Panc1 (cell line): ENCODE measurements around the gene FAT1. TPM values are rescaled to one million over a fixed set of nuclear protein-coding genes. Genes with fewer than 3 reads are reported as not detected.

ENCODE experiments used
- ATAC-seq: fragments of 200-7000 bp; cut with Tn5 transposase; 2 replicates; pipeline ENCODE4 v1.9.1; 2020; ENCODE audit warnings: mild to moderate bottlenecking, moderate library complexity
- BruUV-seq: library from RNA; stranded (reverse); fragments of 400-500 nt; replicated peaks from 2 replicates; lab custom pipeline; 2021; lab: Mats Ljungman, UMichigan
- CTCF ChIA-PET: fragments of 300-600 bp; sonication (Branson Sonifier 250); formaldehyde crosslinking; loops from one replicate; lab custom pipeline; 2022; ENCODE audit warnings: antibody characterized with exemption; lab: Charles Lee
- POLR2A ChIA-PET: fragments of 300-600 bp; sonication (Branson Sonifier 250); formaldehyde crosslinking; loops from one replicate; lab custom pipeline; 2022; ENCODE audit warnings: antibody characterized with exemption; lab: Charles Lee
- DNase-seq: peaks from one replicate; pipeline ENCODE4 v3.0.0-alpha.2; 2010; ENCODE audit warnings: low read depth, low spot score
- H3K27ac ChIP-seq: 2 replicates; pipeline ENCODE4 v1.5.1; 2011; ENCODE audit warnings: mild to moderate bottlenecking, low read length, inconsistent platforms
- H3K27me3 ChIP-seq: fragments of 200-500 bp; sonication (Bioruptor generic); 2 replicates; pipeline ENCODE4 v1.6.0; 2014; ENCODE audit warnings: low read length, inconsistent platforms; ENCODE audit not compliant: control insufficient read depth, insufficient read depth
- H3K36me3 ChIP-seq: fragments of 200-500 bp; sonication (Bioruptor generic); 2 replicates; pipeline ENCODE4 v1.5.1; 2014; ENCODE audit warnings: inconsistent platforms, mild to moderate bottlenecking, low read length, moderate library complexity; ENCODE audit not compliant: control insufficient read depth, insufficient read depth
- H3K4me1 ChIP-seq: 2 replicates; pipeline ENCODE4 v1.5.1; 2011; ENCODE audit warnings: inconsistent platforms, mild to moderate bottlenecking, low read length, moderate library complexity; ENCODE audit not compliant: control insufficient read depth, insufficient read depth
- H3K4me3 ChIP-seq, 2 experiments: 2 replicates each; pipeline ENCODE4 v1.5.1; 2011 to 2012; ENCODE audit warnings: low read depth in 2 of 2, low read length in 2 of 2, mild to moderate bottlenecking in 2 of 2, inconsistent platforms in 1 of 2, moderate library complexity in 1 of 2
- H3K9me3 ChIP-seq: fragments of 200-500 bp; sonication (Bioruptor generic); 2 replicates; pipeline ENCODE4 v1.5.1; 2014; ENCODE audit warnings: low read depth, mild to moderate bottlenecking, inconsistent platforms, low read length, moderate library complexity; ENCODE audit not compliant: control insufficient read depth, insufficient read depth
- POLR2AphosphoS5 ChIP-seq: IDR thresholded peaks from 2 replicates; pipeline ENCODE4 v1.6.1; 2012; ENCODE audit warnings: mild to moderate bottlenecking, low read depth, low read length, moderate library complexity
- SIN3A ChIP-seq: IDR thresholded peaks from 2 replicates; pipeline ENCODE4 v1.6.1; 2012; ENCODE audit warnings: low read depth, mild to moderate bottlenecking, low read length, moderate library complexity, borderline replicate concordance; ENCODE audit not compliant: insufficient read depth
- TCF7L2 ChIP-seq: IDR thresholded peaks from 2 replicates; pipeline ENCODE4 v1.6.1; 2011; ENCODE audit warnings: mild to moderate bottlenecking, low read depth, low read length, inconsistent platforms
- in situ Hi-C: cut with HindIII; loops from 2 replicates; pipeline ENCODE4 v1.10.0; 2016; ENCODE audit warnings: low sequenced_read_pairs, low pct_unique_long_range_greater_than_20kb
- intact Hi-C: fragments of 100-400 bp; cut with micrococcal nuclease; formaldehyde crosslinking; loops from one replicate; pipeline ENCODE4 v1.10.0; 2022; ENCODE audit not compliant: unreplicated experiment
- total RNA-seq: library from RNA; stranded (reverse); gene quantifications from one replicate; pipeline ENCODE4 v1.2.1, GENCODE V29; 2021; ENCODE audit not compliant: unreplicated experiment
- TF ChIP-seq, protein P1 (sequence below), 2 experiments: IDR thresholded peaks; 2 replicates each; pipeline ENCODE4 v1.6.1; 2011 to 2012; ENCODE audit warnings: low read depth in 2 of 2, control low read depth in 1 of 2, low read length in 1 of 2, mild to moderate bottlenecking in 1 of 2, moderate library complexity in 1 of 2; ENCODE audit not compliant: insufficient read depth in 1 of 2
- TF ChIP-seq, protein P2 (sequence below): fragments of 450-650 bp; IDR thresholded peaks from 2 replicates; pipeline ENCODE4 v1.5.1; 2017; ENCODE audit warnings: mild to moderate bottlenecking

FAT1 gene
- total RNA-seq, 1 experiment from 2014 or later: 288 TPM

- ChIA-PET POLR2A (no interaction called here), CTCF (no interaction called here)
- Histone ChIP-seq H3K4me1 (peaks cover 2% of the 10 kb centered on the region; the same call in 1 of the 2 replicates), H3K36me3 (no peaks in the 10 kb centered on the region), H3K9me3 (no peaks in the 10 kb centered on the region), H3K27me3 (no peaks in the 10 kb centered on the region), H3K4me3 (no peak overlapping the region), H3K27ac (no peak overlapping the region)
- ATAC-seq (no peak), DNase-seq (no peak)
- TF ChIP-seq POLR2AphosphoS5 (no peak), SIN3A (no peak), TCF7L2 (no peak)
- TF ChIP-seq, protein P1, sequence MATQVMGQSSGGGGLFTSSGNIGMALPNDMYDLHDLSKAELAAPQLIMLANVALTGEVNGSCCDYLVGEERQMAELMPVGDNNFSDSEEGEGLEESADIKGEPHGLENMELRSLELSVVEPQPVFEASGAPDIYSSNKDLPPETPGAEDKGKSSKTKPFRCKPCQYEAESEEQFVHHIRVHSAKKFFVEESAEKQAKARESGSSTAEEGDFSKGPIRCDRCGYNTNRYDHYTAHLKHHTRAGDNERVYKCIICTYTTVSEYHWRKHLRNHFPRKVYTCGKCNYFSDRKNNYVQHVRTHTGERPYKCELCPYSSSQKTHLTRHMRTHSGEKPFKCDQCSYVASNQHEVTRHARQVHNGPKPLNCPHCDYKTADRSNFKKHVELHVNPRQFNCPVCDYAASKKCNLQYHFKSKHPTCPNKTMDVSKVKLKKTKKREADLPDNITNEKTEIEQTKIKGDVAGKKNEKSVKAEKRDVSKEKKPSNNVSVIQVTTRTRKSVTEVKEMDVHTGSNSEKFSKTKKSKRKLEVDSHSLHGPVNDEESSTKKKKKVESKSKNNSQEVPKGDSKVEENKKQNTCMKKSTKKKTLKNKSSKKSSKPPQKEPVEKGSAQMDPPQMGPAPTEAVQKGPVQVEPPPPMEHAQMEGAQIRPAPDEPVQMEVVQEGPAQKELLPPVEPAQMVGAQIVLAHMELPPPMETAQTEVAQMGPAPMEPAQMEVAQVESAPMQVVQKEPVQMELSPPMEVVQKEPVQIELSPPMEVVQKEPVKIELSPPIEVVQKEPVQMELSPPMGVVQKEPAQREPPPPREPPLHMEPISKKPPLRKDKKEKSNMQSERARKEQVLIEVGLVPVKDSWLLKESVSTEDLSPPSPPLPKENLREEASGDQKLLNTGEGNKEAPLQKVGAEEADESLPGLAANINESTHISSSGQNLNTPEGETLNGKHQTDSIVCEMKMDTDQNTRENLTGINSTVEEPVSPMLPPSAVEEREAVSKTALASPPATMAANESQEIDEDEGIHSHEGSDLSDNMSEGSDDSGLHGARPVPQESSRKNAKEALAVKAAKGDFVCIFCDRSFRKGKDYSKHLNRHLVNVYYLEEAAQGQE (IDR thresholded peaks at IDR 0.05; ENCODE audit: insufficient read depth in 1 of 2, low read depth in 2 of 2, low read length in 1 of 2): no peak
- TF ChIP-seq, protein P2, sequence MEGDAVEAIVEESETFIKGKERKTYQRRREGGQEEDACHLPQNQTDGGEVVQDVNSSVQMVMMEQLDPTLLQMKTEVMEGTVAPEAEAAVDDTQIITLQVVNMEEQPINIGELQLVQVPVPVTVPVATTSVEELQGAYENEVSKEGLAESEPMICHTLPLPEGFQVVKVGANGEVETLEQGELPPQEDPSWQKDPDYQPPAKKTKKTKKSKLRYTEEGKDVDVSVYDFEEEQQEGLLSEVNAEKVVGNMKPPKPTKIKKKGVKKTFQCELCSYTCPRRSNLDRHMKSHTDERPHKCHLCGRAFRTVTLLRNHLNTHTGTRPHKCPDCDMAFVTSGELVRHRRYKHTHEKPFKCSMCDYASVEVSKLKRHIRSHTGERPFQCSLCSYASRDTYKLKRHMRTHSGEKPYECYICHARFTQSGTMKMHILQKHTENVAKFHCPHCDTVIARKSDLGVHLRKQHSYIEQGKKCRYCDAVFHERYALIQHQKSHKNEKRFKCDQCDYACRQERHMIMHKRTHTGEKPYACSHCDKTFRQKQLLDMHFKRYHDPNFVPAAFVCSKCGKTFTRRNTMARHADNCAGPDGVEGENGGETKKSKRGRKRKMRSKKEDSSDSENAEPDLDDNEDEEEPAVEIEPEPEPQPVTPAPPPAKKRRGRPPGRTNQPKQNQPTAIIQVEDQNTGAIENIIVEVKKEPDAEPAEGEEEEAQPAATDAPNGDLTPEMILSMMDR: no peak
- intact Hi-C loops (no loop called here), in situ Hi-C loops (no loop called here)
- BruUV-seq: no TSS peak
Measured at GRCh38 chr4:186561748-186562147, 161.9 kb downstream of the FAT1 start.

DNA sequence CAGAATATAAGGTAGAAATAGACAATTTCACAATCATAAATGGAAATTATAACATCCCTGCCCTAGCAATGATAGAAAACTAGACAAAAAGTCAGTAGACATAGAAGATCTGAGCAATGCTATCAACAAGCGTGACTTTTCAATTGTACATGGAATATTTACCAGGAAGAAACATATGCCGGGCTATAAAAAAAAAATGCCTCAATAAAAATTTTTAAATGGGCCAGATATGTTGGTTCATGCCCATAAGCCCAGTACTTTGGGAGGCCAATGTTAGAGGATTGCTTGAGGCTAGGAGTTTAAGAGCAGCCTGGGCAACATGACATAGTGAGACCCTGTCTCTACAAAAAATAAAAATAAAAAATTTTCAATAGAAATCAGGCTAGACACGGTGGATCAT, 163.0 kb downstream of the FAT1 start:
- Histone ChIP-seq H3K4me1 (peaks cover 2% of the 10 kb centered on the region; the same call in 1 of the 2 replicates), H3K27ac (no peak overlapping the region), H3K27me3 (no peaks in the 10 kb centered on the region), H3K36me3 (no peaks in the 10 kb centered on the region), H3K4me3 (no peak overlapping the region), H3K9me3 (no peaks in the 10 kb centered on the region)
- intact Hi-C loops: no loop called here
- no TSS peak for BruUV-seq
- POLR2A ChIA-PET: no interaction called here
- in situ Hi-C loops: no loop called here
- DNase-seq (no peak), ATAC-seq (no peak)
- CTCF ChIA-PET: no interaction called here
- no peak for TF ChIP-seq POLR2AphosphoS5
- TF ChIP-seq, protein P1 (IDR thresholded peaks at IDR 0.05; ENCODE audit: insufficient read depth in 1 of 2, low read depth in 2 of 2, low read length in 1 of 2): no peak
- TF ChIP-seq, protein P2: no peak
- TF ChIP-seq SIN3A: no peak
- TF ChIP-seq TCF7L2: no peak
